Duodenal mucosa (tissue), 2 donors: ENCODE results near the gene CEP83.

Experiments used
- H3K27ac ChIP-seq: one replicate; pipeline ENCODE4 v1.7.0; 2013; ENCODE audit warnings: low read depth, low read length
- H3K27me3 ChIP-seq, 2 donors: one replicate each; pipeline ENCODE4 v1.7.0; 2013; ENCODE audit warnings: low read length in 2 of 2, control low read depth in 1 of 2; ENCODE audit not compliant: insufficient read depth in 2 of 2, control insufficient read depth in 1 of 2
- H3K36me3 ChIP-seq, 2 donors: one replicate each; pipeline ENCODE4 v1.7.0; 2013; ENCODE audit warnings: low read length in 2 of 2, control low read depth in 1 of 2; ENCODE audit not compliant: insufficient read depth in 2 of 2, control insufficient read depth in 1 of 2
- H3K4me1 ChIP-seq, 2 donors: one replicate each; pipeline ENCODE4 v1.7.0; 2013; ENCODE audit warnings: low read length in 2 of 2, control low read depth in 1 of 2; ENCODE audit not compliant: insufficient read depth in 2 of 2, control insufficient read depth in 1 of 2
- H3K4me3 ChIP-seq, 2 donors: one replicate each; pipeline ENCODE4 v1.7.0; 2013; ENCODE audit warnings: low read length in 2 of 2, low read depth in 1 of 2
- H3K9ac ChIP-seq, 2 donors: one replicate each; pipeline ENCODE4 v1.7.0; 2013; ENCODE audit warnings: low read length in 2 of 2, low read depth in 1 of 2
- H3K9me3 ChIP-seq, 2 donors: one replicate each; pipeline ENCODE4 v1.7.0; 2013; ENCODE audit warnings: low read length in 2 of 2, control low read depth in 1 of 2; ENCODE audit not compliant: control insufficient read depth in 1 of 2

The CEP83 gene

GRCh38 chr12:94266796-94267536 lies 192.7 kb downstream of the CEP83 start:
- Histone ChIP-seq H3K4me3 (no peak overlapping the region), H3K27ac (no peak overlapping the region), H3K27me3 (no peaks in the 10 kb centered on the region), H3K9ac (peak overlapping the region in 1 of 2 donors; percentile 3), H3K9me3 (no peaks in the 10 kb centered on the region), H3K4me1 (peaks cover 9 to 23% of the 10 kb centered on the region in 2 donors), H3K36me3 (no peaks in the 10 kb centered on the region)

GRCh38 chr12:94265966-94266745 lies 193.5 kb downstream of the CEP83 start:
- H3K4me1 ChIP-seq: peaks cover 12 to 24% of the 10 kb centered on the region in 2 donors
- no peaks in the 10 kb centered on the region for H3K9me3 ChIP-seq
- H3K27ac ChIP-seq: no peak overlapping the region
- no peak overlapping the region for H3K4me3 ChIP-seq
- no peaks in the 10 kb centered on the region for H3K27me3 ChIP-seq
- H3K36me3 ChIP-seq: no peaks in the 10 kb centered on the region
- H3K9ac ChIP-seq: no peak overlapping the region

- H3K9ac ChIP-seq: no peak overlapping the region
- H3K27me3 ChIP-seq: no peaks in the 10 kb centered on the region
- H3K4me1 ChIP-seq: peaks cover 12 to 23% of the 10 kb centered on the region in 2 donors
- H3K36me3 ChIP-seq: peaks cover 0 to 3% of the 10 kb centered on the region in 2 donors
- H3K27ac ChIP-seq: no peak overlapping the region
- no peaks in the 10 kb centered on the region for H3K9me3 ChIP-seq
- H3K4me3 ChIP-seq: no peak overlapping the region
Observed at GRCh38 chr12:94265539-94265938, 194.1 kb downstream of the CEP83 start.

GRCh38 chr12:94264736-94265485 lies 194.8 kb downstream of the CEP83 start:
- H3K4me1 ChIP-seq: peaks cover 12 to 23% of the 10 kb centered on the region in 2 donors
- H3K27ac ChIP-seq: no peak overlapping the region

GRCh38 chr12:94263905-94264561 lies 195.6 kb downstream of the CEP83 start:
- Histone ChIP-seq H3K36me3 (peaks cover 0 to 6% of the 10 kb centered on the region in 2 donors), H3K4me3 (no peak overlapping the region), H3K27ac (no peak overlapping the region), H3K27me3 (no peaks in the 10 kb centered on the region), H3K4me1 (peaks cover 12 to 23% of the 10 kb centered on the region in 2 donors), H3K9ac (no peak overlapping the region), H3K9me3 (no peaks in the 10 kb centered on the region)

More at GRCh38 chr12:94264736-94265485, 194.8 kb downstream of the CEP83 start:
- Histone ChIP-seq H3K4me3 (no peak overlapping the region), H3K9me3 (no peaks in the 10 kb centered on the region), H3K9ac (no peak overlapping the region), H3K36me3 (peaks cover 0 to 6% of the 10 kb centered on the region in 2 donors), H3K27me3 (no peaks in the 10 kb centered on the region)

GRCh38 chr12:94263011-94263811 lies 196.5 kb downstream of the CEP83 start:
- Histone ChIP-seq H3K9ac (peak overlapping the region; percentile 64 to 85), H3K9me3 (no peaks in the 10 kb centered on the region), H3K36me3 (peaks cover 0 to 6% of the 10 kb centered on the region in 2 donors), H3K27me3 (no peaks in the 10 kb centered on the region), H3K4me3 (peak overlapping the region; percentile 76 to 84), H3K4me1 (peaks cover 12 to 23% of the 10 kb centered on the region in 2 donors), H3K27ac (no peak overlapping the region)

- peak overlapping the region; percentile 42 for H3K27ac ChIP-seq
- H3K9me3 ChIP-seq: no peaks in the 10 kb centered on the region
- peaks cover 12 to 23% of the 10 kb centered on the region in 2 donors for H3K4me1 ChIP-seq
- H3K36me3 ChIP-seq: peaks cover 0 to 6% of the 10 kb centered on the region in 2 donors
- no peaks in the 10 kb centered on the region for H3K27me3 ChIP-seq
- peak overlapping the region; percentile 76 to 84 for H3K4me3 ChIP-seq
- peak overlapping the region; percentile 64 to 85 for H3K9ac ChIP-seq
Observed at GRCh38 chr12:94262228-94263010, 197.2 kb downstream of the CEP83 start.

- Histone ChIP-seq H3K36me3 (peaks cover 0 to 6% of the 10 kb centered on the region in 2 donors), H3K4me3 (peak overlapping the region; percentile 76 to 84), H3K27ac (peak overlapping the region; percentile 42), H3K27me3 (no peaks in the 10 kb centered on the region), H3K9ac (peak overlapping the region; percentile 64 to 85), H3K4me1 (peaks cover 12 to 21% of the 10 kb centered on the region in 2 donors), H3K9me3 (no peaks in the 10 kb centered on the region)
Observed at GRCh38 chr12:94261786-94262185, 197.9 kb downstream of the CEP83 start.
